H1 (cell line): Measurements from ENCODE around the gene QRICH1. TPM values are rescaled to one million over a fixed set of nuclear protein-coding genes. Genes with fewer than 3 reads are reported as not detected.

Source experiments
- CTCF ChIA-PET: fragments of 300-600 bp; sonication (Branson Sonifier 250); formaldehyde crosslinking; loops from one replicate; lab custom pipeline; 2021; ENCODE audit not compliant: partially characterized antibody; lab: Charles Lee
- POLR2A ChIA-PET: fragments of 300-600 bp; sonication (Branson Sonifier 250); formaldehyde crosslinking; loops from one replicate; lab custom pipeline; 2021; ENCODE audit warnings: inconsistent platforms; ENCODE audit not compliant: partially characterized antibody; lab: Charles Lee
- DNase-seq, 2 experiments: peaks; one replicate each; pipeline versions ENCODE4 v3.0.0 to v3.0.0-alpha.2; 2010 to 2022; ENCODE audit warnings: low spot score in 2 of 2, low read depth in 1 of 2, mixed read lengths in 1 of 2
- FAIRE-seq: peaks from 2 replicates; lab custom pipeline; 2011; peaks lifted over from hg19 to GRCh38; lab: Jason Lieb, UNC
- H2AFZ ChIP-seq: 2 replicates; pipeline ENCODE4 v1.8.1; 2012; ENCODE audit warnings: low read length, inconsistent platforms
- H2AK5ac ChIP-seq: 2 replicates; pipeline ENCODE4 v1.6.1; 2013; ENCODE audit warnings: low read depth, low read length
- H2BK120ac ChIP-seq: replicated peaks from 2 replicates; pipeline ENCODE3; 2013; ENCODE audit warnings: low read depth, low read length, inconsistent platforms
- H2BK12ac ChIP-seq: 2 replicates; pipeline ENCODE4 v1.6.1; 2013; ENCODE audit warnings: low read depth, low read length
- H2BK15ac ChIP-seq: 2 replicates; pipeline ENCODE4 v1.6.1; 2013; ENCODE audit warnings: low read length
- H2BK20ac ChIP-seq: 2 replicates; pipeline ENCODE4 v1.6.1; 2013; ENCODE audit warnings: low read length
- H2BK5ac ChIP-seq: 2 replicates; pipeline ENCODE4 v1.6.1; 2013; ENCODE audit warnings: low read depth, low read length
- H3K14ac ChIP-seq: 2 replicates; pipeline ENCODE4 v1.6.1; 2013; ENCODE audit warnings: inconsistent platforms; ENCODE audit not compliant: insufficient read length
- H3K18ac ChIP-seq: 2 replicates; pipeline ENCODE4 v1.6.1; 2013; ENCODE audit warnings: low read length; ENCODE audit errors: extremely low read depth
- H3K23ac ChIP-seq: 2 replicates; pipeline ENCODE4 v1.6.1; 2013; ENCODE audit warnings: inconsistent platforms; ENCODE audit not compliant: insufficient read length
- H3K23me2 ChIP-seq: 2 replicates; pipeline ENCODE4 v1.6.1; 2013; ENCODE audit warnings: low read depth, low read length
- H3K27ac ChIP-seq: 2 replicates; pipeline ENCODE4 v1.6.1; 2011; ENCODE audit warnings: low read depth, low read length, inconsistent platforms
- H3K27me3 ChIP-seq, 4 experiments: replicated peaks in 1 of 4; 1 replicate in 1 of 4; 2 replicates in 3 of 4; pipeline versions ENCODE4 v1.6.1 to v1.8.1; 2011 to 2013; ENCODE audit warnings: low read length in 3 of 4, mild to moderate bottlenecking in 3 of 4, inconsistent platforms in 2 of 4, mixed read lengths in 2 of 4, moderate library complexity in 1 of 4; ENCODE audit not compliant: control insufficient read depth in 3 of 4, insufficient read depth in 3 of 4; ENCODE audit errors: extremely low read depth in 1 of 4
- H3K36me3 ChIP-seq, 4 experiments: 2 replicates each; pipeline versions ENCODE4 v1.6.1 to v1.8.1; 2011 to 2013; ENCODE audit warnings: mild to moderate bottlenecking in 4 of 4, low read length in 3 of 4, moderate library complexity in 2 of 4, control low read depth in 1 of 4, inconsistent platforms in 1 of 4; ENCODE audit not compliant: insufficient read depth in 4 of 4, control insufficient read depth in 2 of 4
- H3K4ac ChIP-seq: replicated peaks from 2 replicates; pipeline ENCODE3; 2013; ENCODE audit warnings: low read length, low read depth, mixed read lengths, inconsistent platforms; ENCODE audit not compliant: insufficient read length
- H3K4me1 ChIP-seq, 4 experiments: replicated peaks in 1 of 4; 1 replicate in 1 of 4; 2 replicates in 3 of 4; pipeline versions ENCODE4 v1.6.1 to v1.8.1; 2011 to 2013; ENCODE audit warnings: low read length in 3 of 4, inconsistent platforms in 2 of 4, mixed read lengths in 1 of 4; ENCODE audit not compliant: insufficient read depth in 4 of 4, control insufficient read depth in 3 of 4
- H3K4me2 ChIP-seq, 2 experiments: 2 replicates each; pipeline versions ENCODE4 v1.6.1 to v1.8.1; 2011 to 2013; ENCODE audit warnings: low read depth in 2 of 2, low read length in 2 of 2, control low read depth in 1 of 2, inconsistent platforms in 1 of 2, mild to moderate bottlenecking in 1 of 2; ENCODE audit not compliant: insufficient read depth in 1 of 2
- H3K4me3 ChIP-seq, 4 experiments: fragments of 200-600, 300-600 bp in 1 of 4; sonication (generic), shearing (Covaris generic), sonication (Bioruptor Twin) in 1 of 4; 2 replicates each; pipeline versions ENCODE4 v1.5.1 to v1.8.1; 2011 to 2016; ENCODE audit warnings: low read length in 4 of 4, low read depth in 3 of 4, control low read depth in 2 of 4, inconsistent platforms in 2 of 4, mild to moderate bottlenecking in 2 of 4, mixed read lengths in 1 of 4, moderate library complexity in 1 of 4; ENCODE audit not compliant: insufficient read depth in 2 of 4; ENCODE audit errors: extremely low read depth in 1 of 4
- H3K56ac ChIP-seq: replicated peaks from 2 replicates; pipeline ENCODE3; 2013; ENCODE audit warnings: low read depth, mild to moderate bottlenecking, mixed read lengths, low read length, inconsistent platforms; ENCODE audit not compliant: insufficient read length
- H3K79me1 ChIP-seq: 2 replicates; pipeline ENCODE4 v1.6.1; 2013; ENCODE audit warnings: low read depth, low read length, control low read depth
- H3K79me2 ChIP-seq, 2 experiments: 2 replicates each; pipeline versions ENCODE4 v1.6.1 to v1.8.1; 2012 to 2013; ENCODE audit warnings: low read length in 2 of 2, mild to moderate bottlenecking in 2 of 2, inconsistent platforms in 1 of 2; ENCODE audit not compliant: insufficient read depth in 2 of 2, control insufficient read depth in 1 of 2
- H3K9ac ChIP-seq, 4 experiments: replicated peaks in 1 of 4; 1 replicate in 1 of 4; 2 replicates in 3 of 4; pipeline versions ENCODE4 v1.6.1 to v1.8.1; 2011 to 2013; ENCODE audit warnings: low read depth in 3 of 4, low read length in 3 of 4, control low read depth in 2 of 4, mild to moderate bottlenecking in 2 of 4, moderate library complexity in 2 of 4, inconsistent platforms in 1 of 4; ENCODE audit errors: extremely low read depth in 1 of 4
- H3K9me3 ChIP-seq, 2 experiments: 2 replicates each; pipeline versions ENCODE4 v1.6.1 to v1.8.1; 2012 to 2013; ENCODE audit warnings: mild to moderate bottlenecking in 2 of 2, moderate library complexity in 2 of 2, control low read depth in 1 of 2, inconsistent platforms in 1 of 2, low read depth in 1 of 2, low read length in 1 of 2, mixed read lengths in 1 of 2; ENCODE audit not compliant: insufficient read depth in 2 of 2
- H4K20me1 ChIP-seq, 2 experiments: replicated peaks in 1 of 2; 2 replicates each; pipeline versions ENCODE3 to v1.8.1; 2011 to 2013; ENCODE audit warnings: inconsistent platforms in 2 of 2, low read length in 2 of 2, mild to moderate bottlenecking in 1 of 2; ENCODE audit not compliant: insufficient read depth in 2 of 2, control insufficient read depth in 1 of 2
- H4K5ac ChIP-seq: 2 replicates; pipeline ENCODE4 v1.6.1; 2013; ENCODE audit warnings: low read length, low read depth, mixed read lengths, inconsistent platforms; ENCODE audit not compliant: insufficient read length
- H4K8ac ChIP-seq: 2 replicates; pipeline ENCODE4 v1.8.0; 2013; ENCODE audit warnings: mild to moderate bottlenecking, moderate library complexity, low read length, inconsistent platforms; ENCODE audit not compliant: insufficient read depth; ENCODE audit errors: extremely low read depth
- H4K91ac ChIP-seq: replicated peaks from 2 replicates; pipeline ENCODE3; 2013; ENCODE audit warnings: low read length, mixed read lengths, inconsistent platforms; ENCODE audit not compliant: insufficient read length
- CHD2 ChIP-seq: IDR thresholded peaks from 2 replicates; pipeline ENCODE4 v1.6.1; 2012; ENCODE audit warnings: low read length, improper control_type of control experiment
- SIX5 ChIP-seq: IDR thresholded peaks from 2 replicates; pipeline ENCODE4 v1.6.1; 2011; ENCODE audit warnings: mild to moderate bottlenecking, low read depth, low read length
- WGBS, 2 experiments: shearing (Covaris generic) in 1 of 2; methylation state at CpG; one replicate each; pipeline versions ENCODE4 v1.1.6 to v1.1.7; 2013 to 2015; ENCODE audit warnings: low lambda C conversion rate in 2 of 2, mixed read lengths in 2 of 2, inconsistent platforms in 1 of 2, low coverage in 1 of 2, missing lambda C conversion rate in 1 of 2; ENCODE audit not compliant: insufficient replicate concordance in 2 of 2, insufficient coverage in 1 of 2, insufficient read length in 1 of 2; ENCODE audit errors: extremely low coverage in 1 of 2, missing lambda C conversion rate in 1 of 2; 5-methylcytosine and 5-hydroxymethylcytosine counted together
- polyA plus RNA-seq, 7 experiments: library from polyadenylated mRNA; depleted of rRNA in 3 of 7; stranded (reverse) in 5 of 7; unstranded in 2 of 7; fragments of >200 nt in 5 of 7; fragments of 200-250 nt in 2 of 7; gene quantifications; 1 replicate in 5 of 7; 2 replicates in 1 of 7; 4 replicates in 1 of 7; pipeline versions ENCODE4 v1.2.1 to v1.2.3, GENCODE V29; 2011 to 2013; ENCODE audit warnings: missing spikeins in 2 of 7, mixed read lengths in 2 of 7
- total RNA-seq: library from RNA; stranded (reverse); fragmentation: NEBNext Ultra II Directional; extraction: Animal tissue kit (Norgen Biotek cat#: 25700); gene quantifications from 2 replicates; pipeline ENCODE4 v1.2.1, GENCODE V29; 2021

Gene QRICH1
- total and polyA plus RNA-seq, 2 of the 8 experiments (the other 6 are each of a cell fraction or from before 2014, with no cell fraction given), result 128 to 142 TPM

DNA sequence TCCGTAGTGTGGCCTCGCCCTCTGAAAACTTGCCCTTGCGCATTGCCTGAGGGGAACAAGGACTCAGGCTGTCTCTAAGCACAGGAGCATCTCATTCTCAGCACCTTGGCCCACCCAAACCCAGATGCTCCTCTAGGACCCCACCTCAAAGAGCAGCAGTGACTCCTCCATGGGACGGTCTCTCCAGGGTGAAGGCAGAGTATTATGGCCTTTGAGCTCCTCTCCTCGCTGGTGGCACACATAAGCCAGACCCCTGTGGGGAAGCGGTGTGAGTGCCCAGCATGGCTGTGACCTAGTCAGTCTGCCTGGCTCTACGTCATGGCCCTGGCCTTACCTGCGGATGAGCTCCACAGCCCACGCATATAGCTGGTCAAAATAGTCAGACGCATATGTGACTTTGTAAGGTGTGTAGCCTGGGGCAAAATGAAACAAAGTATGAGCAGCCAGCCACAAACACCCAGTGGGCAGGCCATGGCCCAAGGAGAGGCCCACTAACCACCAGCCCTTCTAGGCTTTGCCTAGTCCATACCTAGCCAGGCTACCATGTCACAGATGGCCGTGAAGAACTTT, 6.3 kb upstream of the QRICH1 start:
- Histone ChIP-seq H4K5ac (no peak overlapping the region), H3K9me3 (no peaks in the 10 kb centered on the region), H3K14ac (no peak overlapping the region), H2AFZ (no peak overlapping the region), H4K8ac (no peak overlapping the region), H4K20me1 (peaks cover 4 to 9% of the 10 kb centered on the region in 2 experiments), H2BK12ac (no peak overlapping the region), H3K4me1 (peaks cover 0 to 4% (median 3%) of the 10 kb centered on the region in 4 experiments; a peak in 5 of 7 replicates), H3K36me3 (peaks cover 36 to 65% (median 53%) of the 10 kb centered on the region in 4 experiments), H3K79me1 (no peaks in the 10 kb centered on the region; the same call in 1 of the 2 replicates), H3K27ac (no peak overlapping the region), H3K4ac (no peak overlapping the region), H3K4me2 (no peak overlapping the region), H2AK5ac (no peak overlapping the region), H3K56ac (no peak overlapping the region), H2BK5ac (no peak overlapping the region), H3K4me3 (no peak overlapping the region), H4K91ac (no peak overlapping the region), H3K79me2 (peaks cover 0 to 14% of the 10 kb centered on the region in 2 experiments; a peak in 2 of 4 replicates), H3K18ac (no peak overlapping the region), H3K23ac (no peak overlapping the region)
- FAIRE-seq, result no peak
- DNase-seq, result no peak
- CTCF ChIA-PET, result interaction anchor here (0.6 to 1.4 kb wide), 3 partner anchors 16 to 1110 kb away, joined by 3 to 4 read pairs (median 3); no protein-coding TSS in a partner anchor
- TF ChIP-seq SIX5 (no peak), CHD2 (no peak)
- TF ChIP-seq, all 59 proteins: peak for 0
- Histone ChIP-seq H3K23me2 (peaks cover 8% of the 10 kb centered on the region), H3K9ac (no peak overlapping the region), H3K27me3 (no peaks in the 10 kb centered on the region), H2BK15ac (no peak overlapping the region), H2BK20ac (no peak overlapping the region), H2BK120ac (no peak overlapping the region)
- 89% methylated on average over 11 of the region's 11 CpGs; no CpG with 5 or more reads in 1 of the 2 experiments for WGBS, 2 experiments
- POLR2A ChIA-PET, result interaction anchor here (1.2 to 27.9 kb wide), 6 partner anchors 1 to 82 kb away, joined by 3 to 508 read pairs (median 74); partner anchors contain the start of genes DALRD3, IMPDH2, NDUFAF3 and QARS1
